ENCODE data around the gene TOM1L2.

DNA sequence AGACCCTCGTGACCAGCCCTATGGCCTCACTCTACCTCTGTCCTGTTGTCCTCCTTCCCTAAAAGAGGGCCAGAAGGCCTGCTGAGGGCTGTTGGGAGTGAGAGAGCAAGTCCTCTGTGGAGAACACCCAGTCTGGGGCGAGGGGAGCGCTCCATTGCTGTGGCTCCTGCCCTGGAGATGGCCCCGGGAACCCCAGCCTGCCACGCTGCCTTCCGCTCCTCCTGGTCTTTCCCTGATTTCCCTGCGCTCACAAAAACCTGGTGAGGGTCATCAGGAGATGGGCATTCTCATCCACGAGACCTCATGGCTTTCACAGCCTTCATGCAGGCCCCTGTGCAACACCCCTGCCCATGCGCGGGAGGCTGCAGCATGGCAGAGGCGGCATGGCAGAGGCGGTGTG lies 21.7 kb upstream of the TOM1L2 start:
- no peak for TF ChIP-seq CTCF (IDR thresholded peaks at IDR 0.05)
- TF ChIP-seq POLR2AphosphoS5 (IDR thresholded peaks at IDR 0.05): no peak
- no peak for TF ChIP-seq POLR2A (IDR thresholded peaks at IDR 0.05)

Data from stomach (tissue), 4 donors.